Right lobe of liver (tissue), 6 donors: Measurements from ENCODE around the gene FAM83C. TPM values are rescaled to one million over a fixed set of nuclear protein-coding genes. Genes with fewer than 3 reads are reported as not detected.

Source experiments
- ATAC-seq, 4 donors: fragments of 200-7000 bp; cut with Tn5 transposase; one replicate each; pipeline ENCODE4 v1.9.1; 2020; ENCODE audit warnings: mild to moderate bottlenecking in 4 of 4, moderate library complexity in 4 of 4
- DNase-seq, 3 donors: peaks; one replicate each; pipeline ENCODE4 v3.0.0-alpha.2; 2020
- H3K27ac ChIP-seq, 3 donors: fragments of 200-600 bp; one replicate each; pipeline ENCODE4 v1.8.0; 2022
- H3K27me3 ChIP-seq, 2 donors: fragments of 200-600 bp; one replicate each; pipeline ENCODE4 v1.8.0; 2022
- H3K36me3 ChIP-seq, 4 donors: fragments of 200-600 bp; sonication (generic) in 1 of 4; one replicate each; pipeline versions ENCODE4 v1.5.1 to v1.8.0; 2017 to 2022; ENCODE audit warnings: control low read depth in 1 of 4
- H3K4me1 ChIP-seq, 4 donors: fragments of 200-600 bp; sonication (generic) in 1 of 4; one replicate each; pipeline versions ENCODE4 v1.5.1 to v1.8.0; 2017 to 2022; ENCODE audit warnings: control low read depth in 1 of 4
- H3K4me3 ChIP-seq, 3 donors: fragments of 200-600 bp; one replicate each; pipeline ENCODE4 v1.8.0; 2022
- H3K9me3 ChIP-seq, 4 donors: fragments of 200-600 bp; sonication (generic) in 1 of 4; one replicate each; pipeline versions ENCODE4 v1.5.1 to v1.8.0; 2017 to 2022; ENCODE audit warnings: control low read depth in 1 of 4
- CTCF ChIP-seq, 4 donors: fragments of 200-600 bp in 3 of 4; fragments of 450-650 bp in 1 of 4; IDR thresholded peaks; one replicate each; pipeline versions ENCODE4 v1.5.1 to v1.8.0; 2016 to 2022; ENCODE audit warnings: antibody characterized with exemption in 4 of 4, mild to moderate bottlenecking in 2 of 4
- POLR2A ChIP-seq: fragments of 450-650 bp; IDR thresholded peaks from one replicate; pipeline ENCODE4 v1.6.1; 2017; ENCODE audit warnings: antibody characterized with exemption, mild to moderate bottlenecking
- WGBS: methylation state at CpG from one replicate; pipeline ENCODE4 v1.1.6; 2018; ENCODE audit warnings: low coverage, low lambda C conversion rate; ENCODE audit not compliant: insufficient coverage; ENCODE audit errors: missing lambda C conversion rate; 5-methylcytosine and 5-hydroxymethylcytosine counted together
- intact Hi-C, 2 donors: fragments of 100-400 bp; cut with DNase I; formaldehyde crosslinking; loops; one replicate each; pipeline versions ENCODE4 v1.11.2 to v1.14.1; 2022
- total RNA-seq, 6 experiments: library from RNA; depleted of rRNA in 2 of 6; stranded (reverse); fragments of >200 nt in 2 of 6; fragmentation: NEBNext Ultra II Directional in 3 of 6; extraction: Animal tissue kit (Norgen Biotek cat#: 25700) in 3 of 6; gene quantifications; one replicate each; pipeline versions ENCODE4 v1.1.0 to v1.2.4, GENCODE V29; 2016 to 2023
- donor health status: DM: no; HTN: yes; CAD: no.
- donor health status: DM: no; HTN: no; CAD: no.
- donor health status: DM: no; HTN: no; CAD: no.
- donor health status: DM: no; HTN: yes; CAD: no.
- donor health status: DM: no; HTN: yes; CAD: no.

The FAM83C gene
- total RNA-seq, 6 experiments from 2014 or later = not detected

DNA sequence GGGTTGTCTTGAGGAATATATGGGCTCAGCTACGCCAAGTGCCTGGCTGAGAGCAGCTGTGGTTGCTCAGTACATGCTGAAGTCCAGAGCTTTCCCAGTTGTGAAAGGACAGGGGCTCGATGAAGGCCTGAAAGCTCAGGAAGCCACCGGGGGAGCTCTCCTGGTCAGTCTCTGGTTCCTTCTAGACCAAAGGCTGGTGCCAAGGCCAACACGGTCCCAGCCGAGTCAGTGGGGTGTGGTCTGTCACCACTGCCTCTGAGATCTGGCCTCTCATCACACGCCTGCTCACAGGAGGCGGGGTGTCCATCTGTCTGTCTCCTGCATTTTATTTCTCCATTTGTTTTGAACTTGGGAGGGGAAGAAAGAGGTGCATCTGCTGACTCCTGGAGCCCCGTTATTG, 4.9 kb upstream of the FAM83C start:
- no peaks in the 10 kb centered on the region for H3K27me3 ChIP-seq
- H3K27ac ChIP-seq = no peak overlapping the region
- H3K4me3 ChIP-seq = no peak overlapping the region
- intact Hi-C loops = loop anchor here in 1 of 2 donors (5.0 kb wide), 1 partner anchor 145 kb away; no protein-coding TSS in a partner anchor
- TF ChIP-seq POLR2A = no peak
- TF ChIP-seq CTCF (IDR thresholded peaks at IDR 0.05) = no peak
- no peaks in the 10 kb centered on the region for H3K36me3 ChIP-seq
- WGBS = 43% methylated on average over 2 of the region's 8 CpGs
- ATAC-seq (peak in 1 of 4 donors; percentile 15), DNase-seq (no peak)
- H3K9me3 ChIP-seq = no peaks in the 10 kb centered on the region
- peaks cover 0 to 6% (median 0%) of the 10 kb centered on the region in 4 donors for H3K4me1 ChIP-seq

DNA sequence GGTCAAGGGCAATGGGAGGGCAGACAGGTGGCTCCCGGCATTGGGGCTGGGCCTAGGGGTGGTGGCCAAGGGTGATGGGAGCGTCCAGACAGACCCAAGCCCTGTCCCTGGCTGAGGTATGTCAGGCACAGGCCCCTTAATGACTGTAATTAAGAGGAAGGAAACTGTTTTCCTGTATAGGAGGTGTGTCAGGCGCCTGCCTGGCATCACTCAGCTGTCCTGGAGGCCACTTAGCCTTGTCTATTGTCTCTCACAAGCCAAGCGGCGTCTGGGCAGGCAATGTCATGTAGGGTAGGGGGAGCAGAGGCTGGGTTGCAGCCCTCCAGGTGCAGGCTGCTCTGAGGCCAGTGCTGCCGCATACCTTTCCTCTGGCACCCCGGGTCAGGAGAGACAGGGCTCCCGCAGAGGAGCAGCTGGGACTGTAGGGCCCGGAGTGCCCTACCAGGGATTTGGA, 3.9 kb upstream of the FAM83C start:
- TF ChIP-seq CTCF (IDR thresholded peaks at IDR 0.05) (no peak), POLR2A (no peak)
- no peak for ATAC-seq
- H3K9me3 ChIP-seq = no peaks in the 10 kb centered on the region
- intact Hi-C loops = loop anchor here in 1 of 2 donors (5.0 kb wide), 1 partner anchor 146 kb away; no protein-coding TSS in a partner anchor
- WGBS = no CpG with 5 or more reads among the region's 9 CpGs
- H3K27me3 ChIP-seq = no peaks in the 10 kb centered on the region
- H3K27ac ChIP-seq = no peak overlapping the region
- H3K36me3 ChIP-seq = no peaks in the 10 kb centered on the region
- no peak overlapping the region for H3K4me3 ChIP-seq
- peaks cover 0 to 6% (median 0%) of the 10 kb centered on the region in 4 donors for H3K4me1 ChIP-seq
- DNase-seq = no peak

DNA sequence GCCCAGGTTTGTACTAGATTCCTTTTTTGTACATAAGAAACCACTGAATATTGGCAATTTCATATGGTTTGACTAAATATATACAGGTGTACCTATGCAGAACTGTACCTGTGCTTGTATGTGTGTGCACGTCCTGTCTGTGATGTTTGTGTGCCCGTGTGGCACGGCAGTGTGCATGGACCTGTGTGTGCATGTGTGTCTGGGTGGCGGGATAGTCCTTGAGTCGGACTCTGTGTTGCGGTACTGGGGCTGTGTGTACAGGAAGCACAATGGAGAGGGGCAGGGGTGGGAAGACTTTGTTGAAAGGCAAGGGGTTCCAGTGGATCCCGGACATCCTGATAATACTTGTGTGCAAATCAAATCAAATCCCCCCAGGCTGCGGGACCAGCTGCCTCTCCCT, 3.4 kb upstream of the FAM83C start:
- Histone ChIP-seq H3K4me3 (no peak overlapping the region), H3K27me3 (no peaks in the 10 kb centered on the region), H3K9me3 (no peaks in the 10 kb centered on the region), H3K36me3 (no peaks in the 10 kb centered on the region), H3K27ac (no peak overlapping the region), H3K4me1 (peaks cover 0 to 6% (median 0%) of the 10 kb centered on the region in 4 donors)
- intact Hi-C loops = loop anchor here in 1 of 2 donors (5.0 kb wide), 1 partner anchor 147 kb away; no protein-coding TSS in a partner anchor
- 71% methylated on average over 3 of the region's 8 CpGs for WGBS
- no peak for DNase-seq
- no peak for TF ChIP-seq POLR2A
- no peak for TF ChIP-seq CTCF (IDR thresholded peaks at IDR 0.05)
- no peak for ATAC-seq

DNA sequence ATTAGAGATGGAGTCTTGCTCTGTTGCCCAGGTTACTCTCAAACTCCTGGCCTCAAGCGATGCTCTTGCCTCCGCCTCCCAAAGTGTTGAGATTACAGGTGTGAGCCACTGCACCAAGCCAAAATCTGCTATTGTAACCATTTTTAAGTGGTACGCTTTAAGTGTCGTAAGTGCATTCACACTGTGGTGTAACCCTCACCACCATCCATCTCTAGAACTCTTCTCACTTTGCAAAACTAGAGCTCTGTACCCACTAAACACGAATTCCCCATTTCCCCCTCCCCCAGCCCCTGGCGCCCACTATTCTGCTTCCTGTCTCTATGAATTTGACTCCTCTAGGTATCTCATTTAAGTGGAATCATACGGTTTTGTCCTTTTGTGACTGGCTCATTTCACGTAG, 2.8 kb upstream of the FAM83C start:
- H3K4me1 ChIP-seq = peaks cover 0 to 6% (median 0%) of the 10 kb centered on the region in 4 donors
- intact Hi-C loops = loop anchor here in 1 of 2 donors (5.0 kb wide), 1 partner anchor 147 kb away; no protein-coding TSS in a partner anchor

More for the DNA sequence above, 2.8 kb upstream of the FAM83C start:
- H3K4me3 ChIP-seq = no peak overlapping the region
- H3K27me3 ChIP-seq = no peaks in the 10 kb centered on the region
- no peak overlapping the region for H3K27ac ChIP-seq
- TF ChIP-seq POLR2A (no peak), CTCF (IDR thresholded peaks at IDR 0.05) (no peak)
- H3K9me3 ChIP-seq = no peaks in the 10 kb centered on the region
- H3K36me3 ChIP-seq = no peaks in the 10 kb centered on the region
- no peak for ATAC-seq
- DNase-seq = no peak
- 72% methylated on average over 5 of the region's 8 CpGs for WGBS
